B cell (primary cell): ENCODE measurements around the gene TPI1.

Experiments
- CTCF ChIP-seq: fragments of 200-600 bp; IDR thresholded peaks from one replicate; pipeline ENCODE4 v1.8.0; 2022; ENCODE audit warnings: antibody characterized with exemption, mild to moderate bottlenecking
- EZH2 ChIP-seq: IDR thresholded peaks from 2 replicates; pipeline ENCODE4 v1.6.1; 2012; ENCODE audit warnings: borderline replicate concordance, low read depth, mild to moderate bottlenecking, moderate library complexity, low read length; ENCODE audit not compliant: insufficient read depth, poor library complexity, severe bottlenecking

GRCh38 chr12:6838854-6839253, 28.5 kb upstream of the TPI1 start:
- TF ChIP-seq CTCF = no peak
- TF ChIP-seq EZH2 = no peak
